NCI-H2107 treated with DMSO at 0.1 percent for 48 hours (cell line): Measurements from ENCODE around the gene NEK9.
"Not testable (repeated sequence)": the region's sequence is repeated elsewhere in the genome, so short reads cannot be mapped to it uniquely, and the experiment has no call there.

Experiments
- DNase-seq: peaks from one replicate; lab custom pipeline; 2025; ENCODE audit not compliant: unreplicated experiment; lab: John Stamatoyannopoulos, UW

Gene NEK9

GRCh38 chr14:75126679-75127473 is at the start of gene NEK9:
TSS of gene NEK9 (minus strand) at chr14:75127048. CDS start at chr14:75126921, 127 bp downstream.
- peak; percentile 81 for DNase-seq

GRCh38 chr14:75176142-75176820 is 49.4 kb upstream of the NEK9 start, which contains the start of gene TMED10:
TSS of gene TMED10 (minus strand) at chr14:75176612. CDS start at chr14:75176579, 33 bp downstream.
- peak; percentile 47 for DNase-seq

- no peak for DNase-seq
Observed at GRCh38 chr14:75175677-75176141, 48.9 kb upstream of the NEK9 start.

GRCh38 chr14:75174066-75174465 is 47.2 kb upstream of the NEK9 start:
- no peak for DNase-seq

GRCh38 chr14:75170772-75171171 is 43.9 kb upstream of the NEK9 start:
- no peak for DNase-seq

GRCh38 chr14:75168586-75169335 is 41.9 kb upstream of the NEK9 start:
- no peak for DNase-seq

GRCh38 chr14:75167325-75167724 is 40.5 kb upstream of the NEK9 start:
- DNase-seq: no peak

- DNase-seq: no peak
Observed at GRCh38 chr14:75165586-75166391, 38.9 kb upstream of the NEK9 start.

- no peak for DNase-seq
Observed at GRCh38 chr14:75164809-75165208, 38.0 kb upstream of the NEK9 start.

- no peak for DNase-seq
Observed at GRCh38 chr14:75163677-75164076, 36.8 kb upstream of the NEK9 start.

- no peak for DNase-seq
Observed at GRCh38 chr14:75162631-75163030, 35.8 kb upstream of the NEK9 start.

GRCh38 chr14:75158843-75159614 is 32.2 kb upstream of the NEK9 start:
- no peak for DNase-seq

GRCh38 chr14:75156901-75157300 is 30.1 kb upstream of the NEK9 start:
- DNase-seq: no peak

- DNase-seq: no peak
Observed at GRCh38 chr14:75156111-75156510, 29.3 kb upstream of the NEK9 start.

- DNase-seq: no peak
Observed at GRCh38 chr14:75155169-75155568, 28.3 kb upstream of the NEK9 start.

- no peak for DNase-seq
Observed at GRCh38 chr14:75153295-75153694, 26.4 kb upstream of the NEK9 start.

- no peak for DNase-seq
Observed at GRCh38 chr14:75151851-75152250, 25.0 kb upstream of the NEK9 start.

- not testable (repeated sequence) for DNase-seq
Observed at GRCh38 chr14:75150637-75151036, 23.8 kb upstream of the NEK9 start.

GRCh38 chr14:75150150-75150549 is 23.3 kb upstream of the NEK9 start:
- DNase-seq: no peak
